DND-41 (cell line): ENCODE measurements around the gene MIGA1.

Experiments
- ATAC-seq: fragments of 200-7000 bp; cut with Tn5 transposase; 3 replicates; pipeline ENCODE4 v1.9.1; 2021; ENCODE audit warnings: low read depth; ENCODE audit not compliant: insufficient read depth
- DNase-seq: peaks from one replicate; pipeline ENCODE4 v3.0.0-alpha.2; 2020
- H2AFZ ChIP-seq: 2 replicates; pipeline ENCODE4 v1.6.0; 2012; ENCODE audit warnings: low read depth, low read length
- H3K27ac ChIP-seq: 2 replicates; pipeline ENCODE4 v1.5.1; 2012; ENCODE audit warnings: low read length, inconsistent platforms
- H3K27me3 ChIP-seq: fragments of 200-600 bp; sonication (generic); 2 replicates; pipeline ENCODE4 v1.6.0; 2012; ENCODE audit warnings: low read length, mild to moderate bottlenecking, inconsistent platforms; ENCODE audit not compliant: insufficient read depth, poor library complexity
- H3K36me3 ChIP-seq: 2 replicates; pipeline ENCODE4 v1.5.1; 2012; ENCODE audit warnings: low read length, inconsistent platforms; ENCODE audit not compliant: insufficient read depth
- H3K4me1 ChIP-seq: 2 replicates; pipeline ENCODE4 v1.5.1; 2012; ENCODE audit warnings: mild to moderate bottlenecking, low read length; ENCODE audit not compliant: insufficient read depth
- H3K4me2 ChIP-seq: 2 replicates; pipeline ENCODE4 v1.6.0; 2012; ENCODE audit warnings: mild to moderate bottlenecking, moderate library complexity, low read length, inconsistent platforms; ENCODE audit not compliant: insufficient read depth
- H3K4me3 ChIP-seq, 2 experiments: fragments of 200-600 bp in 1 of 2; shearing (Covaris generic) in 1 of 2; 2 replicates each; pipeline ENCODE4 v1.5.1; 2012 to 2016; ENCODE audit warnings: inconsistent platforms in 2 of 2, low read length in 2 of 2, mild to moderate bottlenecking in 2 of 2, low read depth in 1 of 2, moderate library complexity in 1 of 2
- H3K79me2 ChIP-seq: 2 replicates; pipeline ENCODE4 v1.6.0; 2012; ENCODE audit warnings: low read length, inconsistent platforms; ENCODE audit not compliant: insufficient read depth
- H3K9ac ChIP-seq: 2 replicates; pipeline ENCODE4 v1.6.0; 2012; ENCODE audit warnings: low read depth, mild to moderate bottlenecking, inconsistent platforms, low read length, moderate library complexity
- H3K9me3 ChIP-seq: 2 replicates; pipeline ENCODE4 v1.5.1; 2012; ENCODE audit warnings: low read length, moderate library complexity, mild to moderate bottlenecking, inconsistent platforms; ENCODE audit not compliant: insufficient read depth, severe bottlenecking
- H4K20me1 ChIP-seq: 2 replicates; pipeline ENCODE4 v1.6.0; 2012; ENCODE audit warnings: low read length; ENCODE audit not compliant: insufficient read depth
- EZH2 ChIP-seq: IDR thresholded peaks from 3 replicates; pipeline ENCODE4 v1.6.1; 2012; ENCODE audit warnings: borderline replicate concordance, low read depth, mild to moderate bottlenecking, moderate library complexity, low read length, inconsistent platforms; ENCODE audit not compliant: severe bottlenecking
- TF ChIP-seq, protein P1 (sequence below): IDR thresholded peaks from 2 replicates; pipeline ENCODE4 v1.5.1; 2012; ENCODE audit warnings: borderline replicate concordance, low read length, moderate library complexity, mild to moderate bottlenecking; ENCODE audit not compliant: poor library complexity, severe bottlenecking; ENCODE audit errors: extremely low read depth

The MIGA1 gene

DNA sequence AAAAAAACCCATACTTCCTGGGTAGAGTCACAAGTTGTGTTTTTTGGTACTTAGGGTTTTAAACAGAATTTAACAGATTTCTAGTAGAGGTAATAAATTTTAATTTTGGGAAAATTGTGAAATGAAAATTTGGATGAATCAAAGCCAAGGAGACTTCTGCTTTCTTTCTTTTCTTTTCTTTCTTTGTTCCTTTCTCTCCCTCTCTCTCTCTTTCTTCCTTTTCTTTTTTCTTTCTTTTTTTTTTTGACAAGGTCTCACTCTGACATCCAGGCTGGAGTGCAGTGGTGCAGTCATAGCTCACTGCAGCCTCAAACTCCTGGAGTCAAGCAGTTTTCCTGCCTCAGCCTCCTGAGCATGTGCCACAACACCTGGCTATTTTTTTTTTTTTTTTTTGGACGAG lies 62.1 kb downstream of the MIGA1 start:
- TF ChIP-seq, protein P1, sequence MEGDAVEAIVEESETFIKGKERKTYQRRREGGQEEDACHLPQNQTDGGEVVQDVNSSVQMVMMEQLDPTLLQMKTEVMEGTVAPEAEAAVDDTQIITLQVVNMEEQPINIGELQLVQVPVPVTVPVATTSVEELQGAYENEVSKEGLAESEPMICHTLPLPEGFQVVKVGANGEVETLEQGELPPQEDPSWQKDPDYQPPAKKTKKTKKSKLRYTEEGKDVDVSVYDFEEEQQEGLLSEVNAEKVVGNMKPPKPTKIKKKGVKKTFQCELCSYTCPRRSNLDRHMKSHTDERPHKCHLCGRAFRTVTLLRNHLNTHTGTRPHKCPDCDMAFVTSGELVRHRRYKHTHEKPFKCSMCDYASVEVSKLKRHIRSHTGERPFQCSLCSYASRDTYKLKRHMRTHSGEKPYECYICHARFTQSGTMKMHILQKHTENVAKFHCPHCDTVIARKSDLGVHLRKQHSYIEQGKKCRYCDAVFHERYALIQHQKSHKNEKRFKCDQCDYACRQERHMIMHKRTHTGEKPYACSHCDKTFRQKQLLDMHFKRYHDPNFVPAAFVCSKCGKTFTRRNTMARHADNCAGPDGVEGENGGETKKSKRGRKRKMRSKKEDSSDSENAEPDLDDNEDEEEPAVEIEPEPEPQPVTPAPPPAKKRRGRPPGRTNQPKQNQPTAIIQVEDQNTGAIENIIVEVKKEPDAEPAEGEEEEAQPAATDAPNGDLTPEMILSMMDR = no peak
- TF ChIP-seq EZH2 = no peak
- Histone ChIP-seq H3K36me3 (peaks cover 32% of the 10 kb centered on the region), H3K27me3 (no peaks in the 10 kb centered on the region), H3K4me3 (no peak overlapping the region), H2AFZ (no peak overlapping the region), H3K4me2 (no peak overlapping the region), H3K27ac (no peak overlapping the region), H3K79me2 (no peaks in the 10 kb centered on the region), H4K20me1 (no peaks in the 10 kb centered on the region), H3K9ac (no peak overlapping the region), H3K4me1 (no peaks in the 10 kb centered on the region), H3K9me3 (no peaks in the 10 kb centered on the region)
- DNase-seq (no peak), ATAC-seq (no peak)

DNA sequence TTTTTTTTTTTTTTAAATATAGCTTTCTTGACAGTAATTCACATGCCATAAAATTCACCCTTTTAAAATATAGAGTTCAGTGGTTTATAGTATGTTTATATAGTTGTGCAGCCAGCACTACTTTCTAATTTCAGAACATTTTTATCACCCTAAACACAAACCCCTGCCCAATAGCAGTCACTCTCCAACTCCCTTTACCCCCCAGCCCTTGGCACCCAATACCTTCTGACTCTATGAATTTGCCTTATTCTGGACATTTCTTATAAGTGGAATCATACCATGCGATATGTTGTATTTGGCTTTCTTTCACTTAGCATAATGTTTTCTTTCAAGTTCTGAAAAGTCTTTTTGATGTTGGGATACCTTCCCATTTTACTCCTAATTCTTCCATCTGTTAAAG lies 66.5 kb downstream of the MIGA1 start:
- Histone ChIP-seq H4K20me1 (no peaks in the 10 kb centered on the region), H3K79me2 (no peaks in the 10 kb centered on the region), H2AFZ (no peak overlapping the region), H3K27ac (no peak overlapping the region), H3K4me2 (no peak overlapping the region), H3K9ac (no peak overlapping the region), H3K4me3 (no peak overlapping the region), H3K36me3 (peaks cover 17% of the 10 kb centered on the region), H3K4me1 (no peaks in the 10 kb centered on the region), H3K9me3 (no peaks in the 10 kb centered on the region), H3K27me3 (no peaks in the 10 kb centered on the region)
- no peak for ATAC-seq
- no peak for TF ChIP-seq EZH2
- TF ChIP-seq, protein P1 = no peak
- no peak for DNase-seq

DNA sequence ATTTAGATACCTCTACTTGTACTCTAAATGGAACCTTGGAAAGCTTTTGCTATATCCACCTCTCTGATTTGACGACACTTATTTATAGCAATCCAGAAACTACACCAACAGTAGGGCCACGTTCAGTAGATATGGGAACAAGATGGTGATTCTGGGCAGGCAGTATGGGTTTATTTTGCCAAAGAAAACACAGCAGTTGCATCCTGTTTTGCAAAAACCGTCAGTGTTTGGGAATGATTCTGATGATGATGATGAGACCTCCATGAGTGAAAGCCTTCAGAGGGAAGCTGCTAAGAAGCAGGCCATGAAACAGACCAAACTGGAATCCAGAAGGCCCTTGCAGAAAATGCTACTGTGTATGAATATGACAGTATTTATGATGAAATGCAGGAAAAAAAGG lies 67.5 kb downstream of the MIGA1 start:
- no peak overlapping the region for H3K9ac ChIP-seq
- no peaks in the 10 kb centered on the region for H3K27me3 ChIP-seq
- peaks cover 17% of the 10 kb centered on the region for H3K36me3 ChIP-seq
- H3K79me2 ChIP-seq = no peaks in the 10 kb centered on the region
- H2AFZ ChIP-seq = no peak overlapping the region
- no peaks in the 10 kb centered on the region for H3K4me1 ChIP-seq
- H3K4me2 ChIP-seq = no peak overlapping the region
- no peak overlapping the region for H3K4me3 ChIP-seq
- no peak for DNase-seq
- no peaks in the 10 kb centered on the region for H3K9me3 ChIP-seq
- ATAC-seq = no peak
- H4K20me1 ChIP-seq = no peaks in the 10 kb centered on the region
- TF ChIP-seq, protein P1 = no peak
- TF ChIP-seq EZH2 = no peak
- no peak overlapping the region for H3K27ac ChIP-seq

DNA sequence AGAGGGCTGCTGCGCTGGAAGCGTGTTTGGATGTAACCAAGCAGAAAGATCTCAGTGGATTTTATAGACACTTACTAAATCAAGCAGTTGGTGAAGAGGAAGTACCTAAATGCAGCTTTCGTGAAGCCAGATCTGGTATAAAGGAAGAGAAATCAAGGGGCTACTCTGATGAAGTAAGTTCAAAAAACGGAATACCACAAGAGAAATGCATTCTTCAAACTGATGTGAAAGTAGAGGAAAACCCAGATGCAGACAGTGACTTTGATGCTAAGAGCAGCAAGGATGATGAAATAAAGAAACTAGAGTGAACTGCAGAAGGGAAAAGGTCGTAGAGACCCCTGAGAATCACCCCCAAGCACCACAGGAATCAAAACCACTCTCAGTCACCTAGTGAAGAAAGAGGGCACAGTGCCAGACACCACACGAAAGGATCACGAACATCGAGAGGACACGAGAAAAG lies 68.2 kb downstream of the MIGA1 start:
- Histone ChIP-seq H3K9me3 (no peaks in the 10 kb centered on the region), H3K27ac (no peak overlapping the region), H3K27me3 (no peaks in the 10 kb centered on the region), H3K4me2 (no peak overlapping the region), H3K4me1 (no peaks in the 10 kb centered on the region), H2AFZ (no peak overlapping the region), H3K36me3 (peaks cover 23% of the 10 kb centered on the region), H3K79me2 (no peaks in the 10 kb centered on the region), H3K4me3 (no peak overlapping the region), H4K20me1 (no peaks in the 10 kb centered on the region), H3K9ac (no peak overlapping the region)
- DNase-seq (peak; percentile 21), ATAC-seq (peak; percentile 45; the same call in 2 of the 3 replicates)
- TF ChIP-seq, protein P1 = no peak
- TF ChIP-seq EZH2 = no peak
